Peyer's patch (tissue), 4 donors: Measurements from ENCODE around the gene LRRTM2. TPM values are rescaled to one million over a fixed set of nuclear protein-coding genes. Genes with fewer than 3 reads are reported as not detected.
A peak's percentile ranks its signal among the peaks of the same experiment; 100 is the strongest.

ENCODE experiments used
- DNase-seq, 3 donors: peaks; one replicate each; pipeline ENCODE4 v3.0.0-alpha.2; 2017 to 2019
- H3K27ac ChIP-seq, 4 donors: fragments of 200-600 bp; sonication (generic); one replicate each; pipeline ENCODE4 v1.5.1; 2016 to 2019
- H3K27me3 ChIP-seq, 2 donors: fragments of 200-600 bp; sonication (generic); one replicate each; pipeline ENCODE4 v1.5.1; 2019
- H3K36me3 ChIP-seq, 3 donors: fragments of 200-600 bp; sonication (generic); one replicate each; pipeline ENCODE4 v1.5.1; 2016 to 2019
- H3K4me1 ChIP-seq, 4 donors: fragments of 200-600 bp; sonication (generic); one replicate each; pipeline ENCODE4 v1.5.1; 2016 to 2019
- H3K4me3 ChIP-seq, 4 donors: fragments of 200-600 bp; sonication (generic); 1 replicate in 3 of 4; 2 replicates in 1 of 4; pipeline ENCODE4 v1.5.1; 2016 to 2019; ENCODE audit warnings: mild to moderate bottlenecking in 1 of 4
- H3K9me3 ChIP-seq, 4 donors: fragments of 200-600 bp; sonication (generic); one replicate each; pipeline ENCODE4 v1.5.1; 2016 to 2019; ENCODE audit warnings: mild to moderate bottlenecking in 1 of 4
- CTCF ChIP-seq, 6 experiments: fragments of 450-650 bp in 4 of 6; fragments of 200-600 bp in 2 of 6; sonication (generic) in 1 of 6; IDR thresholded peaks; one replicate each; pipeline ENCODE4 v1.5.1; 2017 to 2019; ENCODE audit warnings: antibody characterized with exemption in 6 of 6, mild to moderate bottlenecking in 3 of 6, moderate library complexity in 1 of 6
- POLR2A ChIP-seq, 2 donors: fragments of 450-650 bp; IDR thresholded peaks; one replicate each; pipeline ENCODE4 v1.5.1; 2017; ENCODE audit warnings: antibody characterized with exemption in 2 of 2, mild to moderate bottlenecking in 2 of 2, moderate library complexity in 2 of 2
- total RNA-seq, 4 donors: library from RNA; depleted of rRNA; stranded (reverse); fragments of >200 nt; gene quantifications; one replicate each; pipeline ENCODE4 v1.1.0, GENCODE V29; 2016

LRRTM2 gene
- total RNA-seq, 4 donors from 2014 or later: 4.1 TPM; not detected in 3

- H3K4me3 ChIP-seq: no peak overlapping the region
- no peak overlapping the region for H3K27ac ChIP-seq
- no peaks in the 10 kb centered on the region for H3K4me1 ChIP-seq
- DNase-seq: no peak
- peaks cover 0 to 20% (median 0%) of the 10 kb centered on the region in 3 donors for H3K36me3 ChIP-seq
- TF ChIP-seq CTCF (IDR thresholded peaks at IDR 0.05): no peak
- no peak for TF ChIP-seq POLR2A (IDR thresholded peaks at IDR 0.05)
- H3K9me3 ChIP-seq: no peaks in the 10 kb centered on the region
- H3K27me3 ChIP-seq: no peaks in the 10 kb centered on the region
These were observed 42.9 kb downstream of the LRRTM2 start for GRCh38 chr5:138832218-138832617.

GRCh38 chr5:138831703-138832102 lies 43.4 kb downstream of the LRRTM2 start:
- Histone ChIP-seq H3K4me1 (no peaks in the 10 kb centered on the region), H3K4me3 (no peak overlapping the region), H3K27me3 (no peaks in the 10 kb centered on the region), H3K9me3 (no peaks in the 10 kb centered on the region), H3K36me3 (peaks cover 0 to 25% (median 0%) of the 10 kb centered on the region in 3 donors), H3K27ac (no peak overlapping the region)
- no peak for DNase-seq
- no peak for TF ChIP-seq POLR2A (IDR thresholded peaks at IDR 0.05)
- TF ChIP-seq CTCF (IDR thresholded peaks at IDR 0.05): no peak

GRCh38 chr5:138829341-138829740 lies 45.8 kb downstream of the LRRTM2 start:
- no peak for DNase-seq
- Histone ChIP-seq H3K27me3 (no peaks in the 10 kb centered on the region), H3K4me3 (no peak overlapping the region), H3K36me3 (peaks cover 0 to 49% (median 0%) of the 10 kb centered on the region in 3 donors), H3K27ac (no peak overlapping the region), H3K9me3 (no peaks in the 10 kb centered on the region), H3K4me1 (no peaks in the 10 kb centered on the region)
- no peak for TF ChIP-seq CTCF (IDR thresholded peaks at IDR 0.05)
- no peak for TF ChIP-seq POLR2A (IDR thresholded peaks at IDR 0.05)

- no peak overlapping the region for H3K4me3 ChIP-seq
- no peaks in the 10 kb centered on the region for H3K4me1 ChIP-seq
- H3K9me3 ChIP-seq: no peaks in the 10 kb centered on the region
- H3K27ac ChIP-seq: no peak overlapping the region
- no peak for DNase-seq
- no peak for TF ChIP-seq CTCF (IDR thresholded peaks at IDR 0.05)
- no peak for TF ChIP-seq POLR2A (IDR thresholded peaks at IDR 0.05)
- H3K36me3 ChIP-seq: peaks cover 0 to 49% (median 0%) of the 10 kb centered on the region in 3 donors
- H3K27me3 ChIP-seq: no peaks in the 10 kb centered on the region
These were observed 46.6 kb downstream of the LRRTM2 start for GRCh38 chr5:138828556-138828955.

GRCh38 chr5:138824924-138825863 lies 49.9 kb downstream of the LRRTM2 start:
- Histone ChIP-seq H3K27me3 (no peaks in the 10 kb centered on the region), H3K27ac (no peak overlapping the region), H3K4me1 (no peaks in the 10 kb centered on the region), H3K36me3 (peaks cover 0 to 49% (median 0%) of the 10 kb centered on the region in 3 donors), H3K4me3 (no peak overlapping the region), H3K9me3 (no peaks in the 10 kb centered on the region)
- no peak for DNase-seq
- TF ChIP-seq POLR2A (IDR thresholded peaks at IDR 0.05): no peak
- TF ChIP-seq CTCF (IDR thresholded peaks at IDR 0.05): peak in 3 of 6 experiments; percentile 43 to 48 (median 44)
